Left cardiac atrium (tissue), 4 donors: Measurements from ENCODE around the gene RHBDL1. TPM values are rescaled to one million over a fixed set of nuclear protein-coding genes. Genes with fewer than 3 reads are reported as not detected.

ENCODE experiments used
- ATAC-seq, 2 donors: fragments of 200-7000 bp; cut with Tn5 transposase; one replicate each; pipeline ENCODE4 v1.9.1; 2020; ENCODE audit warnings: mild to moderate bottlenecking in 2 of 2, moderate library complexity in 2 of 2
- DNase-seq: peaks from one replicate; pipeline ENCODE4 v3.0.0-alpha.2; 2020
- intact Hi-C, 2 donors: fragments of 100-400 bp; cut with DNase I; formaldehyde crosslinking; loops; one replicate each; pipeline versions ENCODE4 v1.14.1 to v1.15.1; 2022 to 2023
- long read RNA-seq: library from polyadenylated mRNA; unstranded; transcript quantifications from one replicate; pipeline ENCODE4 v2.0.0, GENCODE V29; 2021
- total RNA-seq, 2 donors: library from RNA; stranded (reverse); fragmentation: NEBNext Ultra II Directional; extraction: Animal tissue kit (Norgen Biotek cat#: 25700); gene quantifications; one replicate each; pipeline ENCODE4 v1.2.1, GENCODE V29; 2021
- donor health status: DM: no; HTN: yes; CAD: no.
- donor health status: DM: no; HTN: yes; CAD: no; lungs with severe emphysema.
- donor health status: DM: yes; HTN: yes; CAD: no.
- donor health status: Dilated cardiomyopathy.

RHBDL1 gene
- 1 to 10 TPM; 1.2 TPM for total RNA-seq
- long read RNA-seq, partial matches to known transcripts = 1 of 4 reads
- long read RNA-seq, other reads (novel, unspliced or antisense) = 3 of 4 reads

GRCh38 chr16:674968-675883 lies at the start of gene RHBDL1:
Gene RHBDL1 (plus strand): TSS chr16:675671. CDS start chr16:675791, 120 bp downstream.
- peak in 1 of 2 donors; percentile 7 for ATAC-seq
- no peak for DNase-seq
- intact Hi-C loops = no loop called here

GRCh38 chr16:625977-626765 lies 49.3 kb upstream of the RHBDL1 start:
- DNase-seq (no peak), ATAC-seq (no peak)
- intact Hi-C loops = no loop called here

GRCh38 chr16:626787-627453 lies 48.6 kb upstream of the RHBDL1 start:
- ATAC-seq = peak; percentile 23 to 81
- peak; percentile 60 for DNase-seq
- intact Hi-C loops = no loop called here

GRCh38 chr16:627454-628239 lies 47.8 kb upstream of the RHBDL1 start:
- ATAC-seq = peak; percentile 9 to 63
- intact Hi-C loops = no loop called here
- peak; percentile 57 for DNase-seq

GRCh38 chr16:628321-629061 lies 47.0 kb upstream of the RHBDL1 start:
- ATAC-seq (no peak), DNase-seq (no peak)
- intact Hi-C loops = no loop called here

GRCh38 chr16:629185-629832 lies 46.2 kb upstream of the RHBDL1 start:
- ATAC-seq = peak in 1 of 2 donors; percentile 10
- intact Hi-C loops = no loop called here
- DNase-seq = peak; percentile 42

- intact Hi-C loops = no loop called here
- ATAC-seq (no peak), DNase-seq (peak; percentile 62)
Observed at GRCh38 chr16:629833-630248, 45.6 kb upstream of the RHBDL1 start.

- peak; percentile 31 for DNase-seq
- intact Hi-C loops = no loop called here
- ATAC-seq = no peak
Observed at GRCh38 chr16:630249-630814, 45.1 kb upstream of the RHBDL1 start.

- peak; percentile 48 for DNase-seq
- intact Hi-C loops = no loop called here
- ATAC-seq = peak in 1 of 2 donors; percentile 7
Observed at GRCh38 chr16:630815-631405, 44.6 kb upstream of the RHBDL1 start, which contains the start of gene WFIKKN1. Gene WFIKKN1 (plus strand): TSS chr16:630985. CDS start chr16:631254, 269 bp downstream.

GRCh38 chr16:631808-632358 lies 43.6 kb upstream of the RHBDL1 start:
- no peak for DNase-seq
- intact Hi-C loops = no loop called here
- ATAC-seq = no peak

- DNase-seq = no peak
- intact Hi-C loops = no loop called here
- no peak for ATAC-seq
Observed at GRCh38 chr16:632486-633335, 42.8 kb upstream of the RHBDL1 start.

- no peak for DNase-seq
- no peak for ATAC-seq
- intact Hi-C loops = no loop called here
Observed at GRCh38 chr16:633336-634050, 42.0 kb upstream of the RHBDL1 start.

GRCh38 chr16:634051-634670 lies 41.3 kb upstream of the RHBDL1 start:
- intact Hi-C loops = no loop called here
- no peak for ATAC-seq
- DNase-seq = no peak

- DNase-seq (no peak), ATAC-seq (no peak)
- intact Hi-C loops = loop anchor here in 1 of 2 donors (5.0 kb wide), 1 partner anchor 43 kb away; the partner anchor contains the start of gene RAB40C
Observed at GRCh38 chr16:634996-635395, 40.5 kb upstream of the RHBDL1 start.
